ENCODE results near the gene S100A1. TPM values are rescaled to one million over a fixed set of nuclear protein-coding genes. Genes with fewer than 3 reads are reported as not detected.

The S100A1 gene
- total and polyA plus RNA-seq, 2 of the 8 experiments (the other 6 are each of a cell fraction or from before 2014, with no cell fraction given), result 2.0 TPM; not detected in 1

- DNase-seq (ENCODE audit: low read depth in 1 of 2, low spot score in 2 of 2) (no peak), FAIRE-seq (no peak)
- Histone ChIP-seq H3K79me1 (ENCODE audit: low read depth, low read length) (no peaks in the 10 kb centered on the region), H3K27me3 (replicated peaks in 1 of 4; ENCODE audit: control insufficient read depth in 3 of 4, extremely low read depth in 1 of 4, insufficient read depth in 3 of 4, low read length in 3 of 4) (no peaks in the 10 kb centered on the region), H4K5ac (ENCODE audit: insufficient read length, low read depth, low read length) (no peak overlapping the region), H3K9ac (replicated peaks in 1 of 4; ENCODE audit: extremely low read depth in 1 of 4, low read depth in 3 of 4, low read length in 3 of 4) (no peak overlapping the region), H3K4ac (replicated peaks; ENCODE audit: insufficient read length, low read depth, low read length) (no peak overlapping the region), H2BK5ac (ENCODE audit: low read depth, low read length) (no peak overlapping the region), H2BK120ac (replicated peaks; ENCODE audit: low read depth, low read length) (no peak overlapping the region), H4K8ac (ENCODE audit: extremely low read depth, insufficient read depth, low read length) (peak overlapping the region; percentile 66; the same call in 1 of the 2 replicates), H2BK12ac (ENCODE audit: low read depth, low read length) (no peak overlapping the region), H3K4me3 (ENCODE audit: extremely low read depth in 1 of 4, insufficient read depth in 2 of 4, low read depth in 3 of 4, low read length in 4 of 4) (no peak overlapping the region), H3K36me3 (ENCODE audit: control insufficient read depth in 2 of 4, insufficient read depth in 4 of 4, low read length in 3 of 4) (peaks cover 46 to 80% (median 72%) of the 10 kb centered on the region in 4 experiments), H2BK20ac (ENCODE audit: low read length) (no peak overlapping the region), H3K23me2 (ENCODE audit: low read depth, low read length) (no peaks in the 10 kb centered on the region), H3K14ac (ENCODE audit: insufficient read length) (no peak overlapping the region), H3K27ac (ENCODE audit: low read depth, low read length) (no peak overlapping the region), H3K4me2 (ENCODE audit: insufficient read depth in 1 of 2, low read depth in 2 of 2, low read length in 2 of 2) (no peak overlapping the region), H3K9me3 (ENCODE audit: insufficient read depth in 2 of 2, low read depth in 1 of 2, low read length in 1 of 2) (no peaks in the 10 kb centered on the region), H3K79me2 (ENCODE audit: control insufficient read depth in 1 of 2, insufficient read depth in 2 of 2, low read length in 2 of 2) (peaks cover 0 to 12% of the 10 kb centered on the region in 2 experiments; a peak in 2 of 4 replicates), H3K56ac (replicated peaks; ENCODE audit: insufficient read length, low read depth, low read length) (no peak overlapping the region), H2AFZ (ENCODE audit: low read length) (no peak overlapping the region), H3K4me1 (replicated peaks in 1 of 4; ENCODE audit: control insufficient read depth in 3 of 4, insufficient read depth in 4 of 4, low read length in 3 of 4) (peaks cover 0 to 3% (median 0%) of the 10 kb centered on the region in 4 experiments; a peak in 1 of 7 replicates), H2BK15ac (ENCODE audit: low read length) (no peak overlapping the region), H3K23ac (ENCODE audit: insufficient read length) (no peak overlapping the region), H2AK5ac (ENCODE audit: low read depth, low read length) (no peak overlapping the region), H4K91ac (replicated peaks; ENCODE audit: insufficient read length, low read length) (no peak overlapping the region), H4K20me1 (replicated peaks in 1 of 2; ENCODE audit: control insufficient read depth in 1 of 2, insufficient read depth in 2 of 2, low read length in 2 of 2) (peaks cover 6 to 7% of the 10 kb centered on the region in 2 experiments), H3K18ac (ENCODE audit: extremely low read depth, low read length) (no peak overlapping the region)
- CTCF ChIA-PET (ENCODE audit: partially characterized antibody), result interaction anchor here (0.7 to 1.7 kb wide), 8 partner anchors 9 to 321 kb away, joined by 3 to 4 read pairs (median 3); partner anchors contain the start of genes S100A1 and S100A13
- TF ChIP-seq HDAC2 (IDR thresholded peaks at IDR 0.05; ENCODE audit: borderline replicate concordance in 1 of 2, low read depth in 2 of 2, low read length in 2 of 2) (no peak), SP1 (IDR thresholded peaks at IDR 0.05; ENCODE audit: low read depth, low read length) (no peak), KDM4A (IDR thresholded peaks at IDR 0.05; ENCODE audit: low read depth, low read length, severe bottlenecking) (no peak), CREB1 (IDR thresholded peaks at IDR 0.05) (no peak), CTCF (IDR thresholded peaks at IDR 0.05; ENCODE audit: control extremely low read depth in 1 of 3, insufficient read depth in 1 of 3, low read depth in 1 of 3, low read length in 3 of 3) (no peak), ATF2 (IDR thresholded peaks at IDR 0.05; ENCODE audit: low read length) (no peak), NRF1 (IDR thresholded peaks at IDR 0.05; ENCODE audit: low read depth, low read length) (no peak), TEAD4 (IDR thresholded peaks at IDR 0.05; ENCODE audit: low read depth, low read length) (no peak), EZH2 (IDR thresholded peaks at IDR 0.05; ENCODE audit: low read depth, low read length, severe bottlenecking) (no peak)
- WGBS, 2 experiments (ENCODE audit: extremely low coverage in 1 of 2, insufficient coverage in 1 of 2, insufficient read length in 1 of 2, insufficient replicate concordance in 2 of 2, low coverage in 1 of 2, low lambda C conversion rate in 2 of 2, missing lambda C conversion rate in 1 of 2), result 98% methylated on average over 11 of the region's 11 CpGs; no CpG with 5 or more reads in 1 of the 2 experiments
- POLR2A ChIA-PET (ENCODE audit: partially characterized antibody), result interaction anchor here (1.0 to 16.2 kb wide), 9 partner anchors 7 to 132 kb away, joined by 3 to 343 read pairs (median 6); partner anchors contain the start of genes CHTOP, ILF2, S100A1 and S100A13
Measured at GRCh38 chr1:153643100-153643499, 14.9 kb downstream of the S100A1 start.

Data from H1 (cell line).